Memory B cell (primary cell): ENCODE measurements around the gene GSDME.

Experiments used
- ATAC-seq: fragments of 150-1000 bp; cut with Tn5 transposase; 2 replicates; pipeline ENCODE4 v1.10.0; 2021; ENCODE audit warnings: low read depth, mild to moderate bottlenecking, moderate library complexity
- DNase-seq, 2 donors: peaks; one replicate each; pipeline ENCODE4 v3.0.0; 2022; ENCODE audit warnings: low spot score in 2 of 2
- H3K27ac Mint-ChIP-seq: one replicate; pipeline ENCODE4 v1.8.0; 2022; ENCODE audit warnings: mild to moderate bottlenecking, moderate library complexity, mixed read lengths
- H3K27me3 Mint-ChIP-seq: one replicate; pipeline ENCODE4 v1.8.0; 2022; ENCODE audit warnings: mixed read lengths
- H3K36me3 Mint-ChIP-seq: one replicate; pipeline ENCODE4 v1.8.0; 2022; ENCODE audit warnings: mild to moderate bottlenecking, mixed read lengths
- H3K4me1 Mint-ChIP-seq: one replicate; pipeline ENCODE4 v1.8.0; 2022; ENCODE audit warnings: mixed read lengths
- H3K4me3 Mint-ChIP-seq: one replicate; pipeline ENCODE4 v1.8.0; 2022; ENCODE audit warnings: mild to moderate bottlenecking, moderate library complexity, mixed read lengths
- H3K9me3 Mint-ChIP-seq: one replicate; pipeline ENCODE4 v1.8.0; 2022; ENCODE audit warnings: mixed read lengths

Gene GSDME

DNA sequence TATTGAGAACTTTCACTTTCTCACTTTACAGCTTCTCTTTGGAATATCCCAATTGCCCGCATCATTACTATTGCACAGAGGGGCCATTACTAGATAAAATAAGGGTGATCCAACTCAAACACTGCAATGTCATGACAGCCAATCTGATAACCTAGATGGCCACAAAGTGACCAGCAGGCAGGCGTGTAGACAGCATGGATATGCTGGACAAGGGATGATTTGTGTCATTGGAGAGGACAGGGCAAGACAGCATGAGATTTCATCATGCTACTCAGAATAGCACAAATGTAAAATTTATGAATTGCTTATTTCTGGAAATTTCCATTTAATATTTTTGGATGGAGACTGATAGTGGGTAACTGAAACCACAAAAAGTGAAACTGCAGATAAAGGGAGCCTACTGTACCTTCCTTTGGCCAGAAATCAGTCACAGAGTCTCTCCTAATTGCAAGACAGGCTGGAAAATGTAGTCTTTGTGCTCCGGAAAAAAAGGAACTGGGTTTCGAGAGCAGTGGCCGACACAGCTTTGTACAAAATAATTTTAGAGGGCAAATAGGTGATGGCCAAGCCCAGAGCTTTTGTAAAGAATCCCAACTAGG lies 6.1 kb upstream of the GSDME start:
- Mint-ChIP-seq H3K9me3 (no peaks in the 10 kb centered on the region), H3K27ac (no peak overlapping the region), H3K36me3 (no peaks in the 10 kb centered on the region), H3K4me1 (no peaks in the 10 kb centered on the region), H3K4me3 (no peak overlapping the region), H3K27me3 (peaks cover 18% of the 10 kb centered on the region)
- ATAC-seq (no peak), DNase-seq (no peak)

DNA sequence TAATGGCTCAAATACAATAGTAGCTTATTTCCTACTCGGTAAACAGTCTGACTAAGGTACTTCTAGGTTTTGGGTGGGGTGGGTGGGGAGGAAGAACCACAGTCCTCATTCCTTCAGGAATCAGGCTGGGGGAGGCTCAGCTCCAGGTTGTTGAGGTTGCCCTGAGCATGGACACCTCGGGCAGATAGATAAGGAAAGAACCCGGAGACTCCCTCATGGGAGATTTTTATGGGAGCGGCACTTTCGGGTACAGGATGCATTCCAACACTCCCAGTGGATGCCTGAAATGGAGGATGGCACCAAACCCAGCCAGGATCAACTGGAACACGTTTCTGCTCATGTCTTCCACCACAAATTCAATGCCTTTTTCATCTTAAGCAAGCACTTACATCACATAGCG lies 5.5 kb upstream of the GSDME start:
- ATAC-seq = no peak

DNA sequence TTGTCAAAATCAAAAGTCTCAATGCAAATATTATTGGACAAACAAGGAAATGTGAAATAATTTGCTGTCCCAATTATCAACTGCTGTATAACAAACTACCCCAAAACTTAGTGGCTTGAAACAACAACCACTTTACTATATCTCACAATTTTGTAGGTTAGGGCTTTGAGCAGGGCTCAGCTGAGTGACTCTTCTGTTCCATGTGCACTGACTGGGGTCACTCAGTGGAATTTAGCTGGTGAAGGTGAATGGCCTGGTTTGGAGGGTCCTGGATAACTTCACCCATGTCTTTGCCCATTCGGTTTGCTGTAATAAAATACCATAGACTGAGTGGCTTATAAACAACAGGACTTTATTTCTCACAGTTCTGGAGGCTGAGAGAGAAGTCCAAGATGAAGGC lies 3.7 kb upstream of the GSDME start:
- H3K27me3 Mint-ChIP-seq = peaks cover 17% of the 10 kb centered on the region
- ATAC-seq = no peak
- H3K4me1 Mint-ChIP-seq = peaks cover 11% of the 10 kb centered on the region

More for the DNA sequence above, 5.5 kb upstream of the GSDME start:
- Mint-ChIP-seq H3K9me3 (no peaks in the 10 kb centered on the region), H3K4me1 (peaks cover 2% of the 10 kb centered on the region), H3K27me3 (peaks cover 17% of the 10 kb centered on the region), H3K36me3 (no peaks in the 10 kb centered on the region), H3K27ac (no peak overlapping the region), H3K4me3 (no peak overlapping the region)
- no peak for DNase-seq

DNA sequence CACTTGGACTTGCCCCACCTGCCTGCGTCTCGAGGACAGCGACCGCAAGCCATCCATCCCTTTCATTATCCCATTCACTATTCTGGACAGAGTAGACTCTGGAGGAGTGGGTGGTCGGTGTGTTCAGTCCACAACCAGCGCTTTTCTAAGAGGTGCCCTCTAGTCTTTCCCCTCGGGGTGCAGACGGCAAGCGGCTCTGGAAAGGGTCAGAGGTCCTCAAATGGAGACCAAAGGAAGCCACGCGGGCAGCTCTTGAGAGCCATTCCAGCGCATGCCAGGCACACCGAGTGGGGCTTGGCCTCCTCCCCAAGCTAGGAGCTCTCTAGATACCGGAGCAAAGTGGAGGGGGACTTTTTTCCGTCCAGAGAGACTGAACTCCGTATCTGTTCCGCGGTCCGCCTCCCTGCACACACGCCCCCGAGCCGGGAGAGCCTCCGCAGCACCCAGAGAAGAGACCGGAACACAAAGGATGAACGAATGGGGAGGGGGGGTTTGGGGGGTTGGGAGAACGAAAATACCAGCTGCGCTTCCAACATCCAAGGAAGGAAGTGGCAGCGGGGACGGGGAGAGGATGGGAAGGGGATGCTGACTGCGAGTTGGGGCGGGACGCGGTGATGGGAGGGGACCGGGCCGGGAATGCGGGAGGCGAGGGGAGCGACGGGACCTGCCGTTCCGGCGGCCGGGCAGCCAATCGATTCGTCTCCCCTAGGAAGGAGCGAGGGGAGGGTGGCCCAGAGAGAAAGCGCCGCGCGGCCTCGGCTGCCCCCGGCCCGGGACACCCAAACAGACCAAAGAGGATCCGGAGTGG lies 515 bp downstream of the GSDME start:
- Mint-ChIP-seq H3K27me3 (peaks cover 20% of the 10 kb centered on the region), H3K27ac (no peak overlapping the region), H3K36me3 (no peaks in the 10 kb centered on the region), H3K4me3 (peak overlapping the region; percentile 92), H3K4me1 (peaks cover 12% of the 10 kb centered on the region), H3K9me3 (no peaks in the 10 kb centered on the region)
- peak in 1 of 2 donors; percentile 20 for DNase-seq
- peak; percentile 24 for ATAC-seq

More for the DNA sequence above, 3.7 kb upstream of the GSDME start:
- no peaks in the 10 kb centered on the region for H3K9me3 Mint-ChIP-seq
- H3K4me3 Mint-ChIP-seq = no peak overlapping the region
- H3K36me3 Mint-ChIP-seq = no peaks in the 10 kb centered on the region
- DNase-seq = no peak
- H3K27ac Mint-ChIP-seq = no peak overlapping the region

DNA sequence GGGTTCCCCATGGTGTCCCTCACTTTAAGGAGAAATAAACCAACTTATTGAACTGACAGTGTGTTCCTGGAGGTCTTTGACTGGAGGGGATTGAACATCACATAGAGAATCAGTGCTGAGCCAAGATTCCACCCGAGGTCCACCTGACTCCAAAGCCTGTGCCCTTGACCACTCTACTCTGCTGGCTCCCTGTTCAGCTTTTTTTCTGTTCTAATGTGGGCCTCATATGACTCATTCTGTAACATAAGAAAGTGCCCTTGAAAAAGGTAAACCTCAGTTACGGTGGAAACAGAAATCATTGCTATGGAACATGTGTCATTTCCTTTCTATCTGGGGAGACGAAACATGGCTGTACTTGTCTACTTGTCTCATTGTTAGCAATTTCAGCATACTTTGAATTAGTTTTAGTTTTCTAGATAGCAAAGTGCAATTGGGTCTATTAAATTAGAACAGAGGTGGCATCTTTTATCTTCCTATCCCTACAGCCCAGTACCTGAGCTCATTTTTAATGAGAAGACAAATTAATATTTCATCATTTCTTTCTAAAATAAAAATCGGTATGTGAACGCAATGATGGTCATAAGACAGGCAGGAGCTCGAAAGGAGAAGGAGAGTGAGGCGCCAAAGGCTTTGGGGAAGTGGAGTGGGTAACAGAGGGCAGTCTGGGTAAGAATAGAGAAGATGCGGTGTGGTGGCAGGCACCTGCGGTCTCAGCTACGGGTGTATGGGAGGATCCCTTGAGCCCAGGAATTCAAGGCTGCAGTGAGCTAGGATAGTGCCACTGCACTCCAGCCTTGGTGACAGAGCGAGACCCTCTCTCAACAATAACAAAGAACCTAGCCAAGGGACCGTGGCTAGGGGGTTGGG lies 1.5 kb downstream of the GSDME start:
- peak overlapping the region; percentile 92 for H3K4me3 Mint-ChIP-seq
- DNase-seq = peak in 1 of 2 donors; percentile 26
- H3K4me1 Mint-ChIP-seq = peaks cover 12% of the 10 kb centered on the region
- H3K27me3 Mint-ChIP-seq = peaks cover 20% of the 10 kb centered on the region
- H3K27ac Mint-ChIP-seq = no peak overlapping the region
- H3K9me3 Mint-ChIP-seq = no peaks in the 10 kb centered on the region
- peak; percentile 67 for ATAC-seq
- H3K36me3 Mint-ChIP-seq = no peaks in the 10 kb centered on the region

DNA sequence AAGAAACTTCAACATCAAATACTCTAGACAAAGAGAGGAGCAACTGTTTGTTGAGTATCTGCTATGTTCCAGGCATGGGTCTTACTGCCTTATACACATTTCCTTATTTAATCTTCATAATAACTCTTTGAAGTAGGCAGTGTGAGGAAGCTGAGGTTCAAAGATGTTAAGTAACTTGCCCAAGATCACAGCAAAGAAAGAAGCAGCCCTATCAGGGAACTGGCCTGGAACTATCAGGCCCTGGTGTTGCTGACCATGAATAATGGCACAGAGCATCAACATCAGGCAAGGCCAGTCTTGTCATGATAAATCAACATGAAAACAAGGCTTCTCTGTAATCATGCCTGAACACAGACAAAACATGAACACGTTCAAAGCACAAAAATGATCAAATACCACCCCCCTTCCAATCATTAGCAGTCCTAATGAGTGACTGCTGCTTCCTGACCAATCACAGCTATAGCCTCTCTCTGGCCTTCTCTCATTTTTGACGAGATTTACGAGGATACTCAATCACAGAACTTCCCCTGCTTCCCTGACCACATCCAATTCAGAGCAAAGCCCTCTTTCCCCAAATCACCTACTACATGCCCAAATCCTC lies 2.3 kb downstream of the GSDME start:
- no peak overlapping the region for H3K27ac Mint-ChIP-seq
- H3K27me3 Mint-ChIP-seq = peaks cover 21% of the 10 kb centered on the region

DNA sequence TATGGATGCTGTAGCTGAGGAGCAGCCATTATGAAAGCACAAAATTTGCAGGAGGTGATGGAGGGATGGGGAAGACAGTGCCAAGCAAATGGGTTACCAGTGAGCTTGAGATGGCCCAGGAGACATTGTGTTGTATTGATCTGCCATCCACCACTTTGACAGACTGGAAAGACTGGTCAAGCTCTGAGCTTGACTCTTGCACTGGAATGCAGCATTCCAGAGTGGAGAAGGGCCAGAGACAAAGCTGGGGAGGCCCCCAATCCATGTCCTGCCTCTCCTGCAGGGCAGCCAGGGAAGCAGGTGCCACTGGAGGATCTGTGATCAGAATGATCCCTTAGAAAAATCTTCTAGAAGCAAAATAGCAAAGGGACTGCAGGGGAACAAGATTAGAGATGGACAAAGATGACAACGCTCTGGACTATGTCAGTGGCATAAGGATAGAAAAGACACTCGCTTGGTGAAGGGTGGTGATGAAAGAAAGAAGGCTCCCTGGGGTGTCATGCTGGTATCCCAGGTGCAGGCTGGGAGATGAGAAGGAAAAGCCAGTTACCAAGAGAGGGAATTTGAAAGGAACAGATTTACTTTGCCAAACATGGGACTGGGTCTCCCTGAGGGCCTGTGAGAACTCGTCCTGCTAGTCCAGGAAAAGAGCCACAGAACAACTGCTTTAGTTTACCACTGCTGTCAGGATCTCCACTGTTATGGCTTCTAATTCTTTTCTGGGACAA lies 5.0 kb downstream of the GSDME start:
- Mint-ChIP-seq H3K27me3 (peaks cover 17% of the 10 kb centered on the region), H3K27ac (no peak overlapping the region)

More for the DNA sequence above, 2.3 kb downstream of the GSDME start:
- H3K4me1 Mint-ChIP-seq = peaks cover 12% of the 10 kb centered on the region
- DNase-seq = no peak
- no peaks in the 10 kb centered on the region for H3K36me3 Mint-ChIP-seq
- no peak for ATAC-seq
- H3K4me3 Mint-ChIP-seq = no peak overlapping the region
- H3K9me3 Mint-ChIP-seq = no peaks in the 10 kb centered on the region

DNA sequence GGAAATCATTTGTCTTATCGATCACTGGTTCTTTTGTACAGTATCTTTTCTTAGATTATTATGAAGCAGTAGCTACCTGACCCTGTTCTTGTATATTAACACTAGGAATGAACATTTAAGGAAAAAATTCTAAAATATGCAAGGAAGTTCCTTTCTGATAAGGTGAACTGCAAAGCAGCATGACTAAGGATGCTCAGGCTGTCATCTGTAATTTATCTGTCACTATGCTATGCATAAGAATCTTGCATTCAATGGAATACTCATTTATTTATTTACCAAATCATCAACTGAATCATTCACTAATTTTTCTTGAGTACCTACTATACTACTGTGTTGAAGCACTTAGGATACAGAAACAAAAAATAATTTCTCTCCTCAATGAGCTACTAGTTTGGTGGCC lies 5.8 kb downstream of the GSDME start:
- peaks cover 14% of the 10 kb centered on the region for H3K27me3 Mint-ChIP-seq
- no peaks in the 10 kb centered on the region for H3K9me3 Mint-ChIP-seq
- H3K36me3 Mint-ChIP-seq = peaks cover 2% of the 10 kb centered on the region
- ATAC-seq (no peak), DNase-seq (no peak)
- H3K4me1 Mint-ChIP-seq = peaks cover 6% of the 10 kb centered on the region
- no peak overlapping the region for H3K4me3 Mint-ChIP-seq
- H3K27ac Mint-ChIP-seq = no peak overlapping the region

More for the DNA sequence above, 5.0 kb downstream of the GSDME start:
- Mint-ChIP-seq H3K36me3 (peaks cover 2% of the 10 kb centered on the region), H3K4me3 (no peak overlapping the region), H3K9me3 (no peaks in the 10 kb centered on the region), H3K4me1 (peaks cover 10% of the 10 kb centered on the region)
- ATAC-seq = no peak
- no peak for DNase-seq

DNA sequence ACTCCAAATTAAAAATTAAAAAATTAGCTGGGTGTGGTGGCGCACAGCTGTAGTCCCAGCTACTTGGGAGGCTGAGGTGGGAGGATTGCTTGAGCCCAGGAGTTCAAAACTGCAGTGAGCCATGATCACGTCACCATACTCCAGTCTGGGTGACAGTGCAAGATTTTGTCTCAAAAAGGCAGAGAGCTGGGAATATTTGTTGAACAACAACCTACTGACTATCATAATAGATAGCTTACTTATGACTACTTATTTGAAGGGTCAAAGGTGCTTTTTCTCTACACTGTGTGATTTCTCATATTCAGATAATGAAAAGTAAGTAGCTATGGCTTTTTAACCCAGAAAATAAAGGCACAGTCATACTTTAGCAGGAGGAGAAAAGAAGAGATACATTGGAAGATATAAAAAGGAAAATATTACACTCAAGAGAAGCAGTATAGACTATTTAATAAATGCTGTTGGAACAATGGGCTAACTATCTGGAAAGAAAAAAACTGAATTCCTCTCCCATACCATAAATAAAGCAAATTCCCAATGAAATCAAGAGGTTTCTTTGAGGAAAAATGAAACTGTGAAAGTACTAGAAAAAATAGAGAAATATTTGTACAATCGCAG lies 6.7 kb downstream of the GSDME start:
- Mint-ChIP-seq H3K9me3 (no peaks in the 10 kb centered on the region), H3K4me3 (no peak overlapping the region), H3K4me1 (no peaks in the 10 kb centered on the region), H3K27ac (no peak overlapping the region), H3K36me3 (peaks cover 2% of the 10 kb centered on the region), H3K27me3 (peaks cover 11% of the 10 kb centered on the region)
- ATAC-seq (no peak), DNase-seq (no peak)

DNA sequence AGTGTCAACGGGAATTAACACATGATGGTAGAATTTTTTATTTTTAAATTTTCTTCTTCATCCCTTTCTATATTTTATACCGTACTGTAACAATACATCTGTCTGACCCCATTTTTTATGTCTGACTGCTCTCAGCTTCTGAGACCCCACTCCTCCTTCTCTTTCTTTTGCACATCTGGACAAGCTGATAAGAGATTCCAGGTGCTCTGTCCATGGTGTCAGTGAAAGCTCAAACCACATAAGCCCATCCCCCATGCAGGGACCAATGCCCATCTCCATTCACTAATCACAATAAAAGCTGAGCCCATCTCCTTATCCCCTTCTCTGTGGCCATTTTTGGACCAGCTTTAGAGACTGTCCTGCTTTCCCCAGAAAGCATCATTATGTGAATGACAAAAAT lies 8.7 kb downstream of the GSDME start:
- no peaks in the 10 kb centered on the region for H3K9me3 Mint-ChIP-seq
- ATAC-seq = no peak
- H3K27me3 Mint-ChIP-seq = peaks cover 11% of the 10 kb centered on the region
- peaks cover 2% of the 10 kb centered on the region for H3K4me1 Mint-ChIP-seq
- no peak overlapping the region for H3K4me3 Mint-ChIP-seq
- DNase-seq = no peak
- H3K36me3 Mint-ChIP-seq = peaks cover 2% of the 10 kb centered on the region
- no peak overlapping the region for H3K27ac Mint-ChIP-seq

DNA sequence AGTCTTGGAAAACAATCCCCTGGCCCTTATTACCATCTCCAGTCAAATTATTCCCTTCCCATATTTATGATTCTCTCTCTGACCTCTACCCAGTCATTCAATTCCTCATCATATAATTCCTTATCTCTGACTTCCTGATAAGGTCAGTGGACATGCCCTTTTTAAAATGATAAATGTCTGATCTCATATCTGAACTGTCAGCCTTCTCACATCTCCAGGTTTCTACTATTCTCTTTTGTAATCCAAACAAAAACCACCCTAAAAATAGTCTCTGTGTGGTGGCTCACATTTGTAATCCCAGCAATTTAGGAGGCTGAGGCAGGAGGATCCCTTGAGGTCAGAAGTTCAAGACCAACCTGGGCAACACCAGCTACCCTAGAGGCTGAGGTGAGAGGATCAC lies 11.9 kb downstream of the GSDME start:
- ATAC-seq (no peak), DNase-seq (no peak)
- Mint-ChIP-seq H3K9me3 (no peaks in the 10 kb centered on the region), H3K4me1 (peaks cover 3% of the 10 kb centered on the region), H3K27me3 (peaks cover 12% of the 10 kb centered on the region), H3K4me3 (no peak overlapping the region), H3K27ac (no peak overlapping the region), H3K36me3 (peaks cover 2% of the 10 kb centered on the region)

DNA sequence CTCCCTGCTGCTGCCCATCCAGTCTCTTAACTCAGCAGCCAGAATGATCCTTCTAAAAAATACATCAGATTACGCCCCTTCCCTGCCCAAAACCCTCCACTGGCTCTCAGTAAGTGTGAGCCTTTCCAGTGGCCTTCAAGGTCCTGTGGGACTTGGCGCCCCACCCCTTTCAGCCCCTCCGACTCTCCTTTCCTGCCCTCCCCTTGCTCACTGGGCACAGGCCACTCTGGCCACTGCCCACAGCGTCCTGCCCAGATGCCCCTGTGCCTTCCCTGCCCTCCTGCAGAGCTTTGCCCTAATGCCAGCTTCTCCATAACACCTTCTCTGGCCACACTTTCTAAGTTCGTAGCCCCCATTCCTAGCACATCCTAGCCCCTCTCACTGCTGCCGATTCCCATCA lies 13.8 kb downstream of the GSDME start:
- H3K36me3 Mint-ChIP-seq = no peaks in the 10 kb centered on the region
- no peak overlapping the region for H3K4me3 Mint-ChIP-seq
- ATAC-seq (no peak), DNase-seq (no peak)
- peaks cover 5% of the 10 kb centered on the region for H3K27me3 Mint-ChIP-seq
- H3K9me3 Mint-ChIP-seq = peaks cover 4% of the 10 kb centered on the region
- H3K4me1 Mint-ChIP-seq = peaks cover 3% of the 10 kb centered on the region
- no peak overlapping the region for H3K27ac Mint-ChIP-seq
